A673 (cell line): ENCODE results near the gene CUX1.

ENCODE experiments used
- CTCF ChIP-seq: fragments of 300-800, 200-600 bp; sonication (generic); conservative IDR thresholded peaks from 2 replicates; pipeline ENCODE4 v1.5.1; 2017; ENCODE audit warnings: low read depth, mild to moderate bottlenecking, antibody characterized with exemption, low read length, moderate library complexity, mixed read lengths
- EZH2 ChIP-seq: fragments of 200-600 bp; sonication (generic); IDR thresholded peaks from 2 replicates; pipeline ENCODE4 v1.6.1; 2017; ENCODE audit warnings: borderline replicate concordance, low read depth, mild to moderate bottlenecking, mixed read lengths, antibody characterized with exemption, low read length; ENCODE audit not compliant: poor library complexity, severe bottlenecking

- TF ChIP-seq CTCF, result no peak
- no peak for TF ChIP-seq EZH2
These were observed 386.8 kb downstream of the CUX1 start for GRCh38 chr7:102204212-102204611.
